ENCODE measurements around the gene NTM.

GRCh38 chr11:132008226-132008625, 637.8 kb downstream of the NTM start:
- TF ChIP-seq, protein P1, sequence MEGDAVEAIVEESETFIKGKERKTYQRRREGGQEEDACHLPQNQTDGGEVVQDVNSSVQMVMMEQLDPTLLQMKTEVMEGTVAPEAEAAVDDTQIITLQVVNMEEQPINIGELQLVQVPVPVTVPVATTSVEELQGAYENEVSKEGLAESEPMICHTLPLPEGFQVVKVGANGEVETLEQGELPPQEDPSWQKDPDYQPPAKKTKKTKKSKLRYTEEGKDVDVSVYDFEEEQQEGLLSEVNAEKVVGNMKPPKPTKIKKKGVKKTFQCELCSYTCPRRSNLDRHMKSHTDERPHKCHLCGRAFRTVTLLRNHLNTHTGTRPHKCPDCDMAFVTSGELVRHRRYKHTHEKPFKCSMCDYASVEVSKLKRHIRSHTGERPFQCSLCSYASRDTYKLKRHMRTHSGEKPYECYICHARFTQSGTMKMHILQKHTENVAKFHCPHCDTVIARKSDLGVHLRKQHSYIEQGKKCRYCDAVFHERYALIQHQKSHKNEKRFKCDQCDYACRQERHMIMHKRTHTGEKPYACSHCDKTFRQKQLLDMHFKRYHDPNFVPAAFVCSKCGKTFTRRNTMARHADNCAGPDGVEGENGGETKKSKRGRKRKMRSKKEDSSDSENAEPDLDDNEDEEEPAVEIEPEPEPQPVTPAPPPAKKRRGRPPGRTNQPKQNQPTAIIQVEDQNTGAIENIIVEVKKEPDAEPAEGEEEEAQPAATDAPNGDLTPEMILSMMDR (IDR thresholded peaks at IDR 0.05 in 8 of 11, conservative IDR thresholded peaks at IDR 0.05 in 3 of 11), result no peak
- TF ChIP-seq POLR2A (IDR thresholded peaks at IDR 0.05), result no peak

Data from spleen (tissue), 7 donors.